GM12874 (cell line): ENCODE data around the gene CHST8.

Source experiments
- TF ChIP-seq, protein P1 (sequence below): IDR thresholded peaks from 2 replicates; pipeline ENCODE4 v1.5.1; 2011; ENCODE audit warnings: low read depth, mild to moderate bottlenecking, control low read depth, low read length, moderate library complexity; ENCODE audit not compliant: insufficient read depth

The CHST8 gene

DNA sequence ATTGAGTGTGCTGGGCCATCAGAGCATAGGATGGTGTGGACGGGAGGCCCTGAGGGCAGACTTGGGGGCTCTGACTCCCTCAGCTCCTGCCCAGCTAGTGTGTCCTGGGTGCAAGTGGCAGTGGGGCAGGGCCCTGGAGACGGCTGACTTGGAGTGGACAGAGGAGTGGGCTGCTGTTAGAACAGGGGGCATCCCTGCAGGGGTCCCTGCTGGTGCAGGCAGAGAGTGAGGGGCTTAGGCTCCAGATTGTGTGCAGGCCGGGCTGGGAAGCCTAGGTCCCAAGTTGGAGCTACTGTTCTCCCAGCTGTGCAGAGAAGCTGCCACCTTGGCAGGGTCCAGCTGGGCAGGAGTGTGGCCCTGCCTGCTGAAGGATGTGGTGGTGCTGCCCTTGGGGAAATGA, 183.6 kb downstream of the CHST8 start:
- TF ChIP-seq, protein P1, sequence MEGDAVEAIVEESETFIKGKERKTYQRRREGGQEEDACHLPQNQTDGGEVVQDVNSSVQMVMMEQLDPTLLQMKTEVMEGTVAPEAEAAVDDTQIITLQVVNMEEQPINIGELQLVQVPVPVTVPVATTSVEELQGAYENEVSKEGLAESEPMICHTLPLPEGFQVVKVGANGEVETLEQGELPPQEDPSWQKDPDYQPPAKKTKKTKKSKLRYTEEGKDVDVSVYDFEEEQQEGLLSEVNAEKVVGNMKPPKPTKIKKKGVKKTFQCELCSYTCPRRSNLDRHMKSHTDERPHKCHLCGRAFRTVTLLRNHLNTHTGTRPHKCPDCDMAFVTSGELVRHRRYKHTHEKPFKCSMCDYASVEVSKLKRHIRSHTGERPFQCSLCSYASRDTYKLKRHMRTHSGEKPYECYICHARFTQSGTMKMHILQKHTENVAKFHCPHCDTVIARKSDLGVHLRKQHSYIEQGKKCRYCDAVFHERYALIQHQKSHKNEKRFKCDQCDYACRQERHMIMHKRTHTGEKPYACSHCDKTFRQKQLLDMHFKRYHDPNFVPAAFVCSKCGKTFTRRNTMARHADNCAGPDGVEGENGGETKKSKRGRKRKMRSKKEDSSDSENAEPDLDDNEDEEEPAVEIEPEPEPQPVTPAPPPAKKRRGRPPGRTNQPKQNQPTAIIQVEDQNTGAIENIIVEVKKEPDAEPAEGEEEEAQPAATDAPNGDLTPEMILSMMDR = no peak

- TF ChIP-seq, protein P1 = no peak
These were observed 184.2 kb downstream of the CHST8 start for GRCh38 chr19:33805840-33806433.

DNA sequence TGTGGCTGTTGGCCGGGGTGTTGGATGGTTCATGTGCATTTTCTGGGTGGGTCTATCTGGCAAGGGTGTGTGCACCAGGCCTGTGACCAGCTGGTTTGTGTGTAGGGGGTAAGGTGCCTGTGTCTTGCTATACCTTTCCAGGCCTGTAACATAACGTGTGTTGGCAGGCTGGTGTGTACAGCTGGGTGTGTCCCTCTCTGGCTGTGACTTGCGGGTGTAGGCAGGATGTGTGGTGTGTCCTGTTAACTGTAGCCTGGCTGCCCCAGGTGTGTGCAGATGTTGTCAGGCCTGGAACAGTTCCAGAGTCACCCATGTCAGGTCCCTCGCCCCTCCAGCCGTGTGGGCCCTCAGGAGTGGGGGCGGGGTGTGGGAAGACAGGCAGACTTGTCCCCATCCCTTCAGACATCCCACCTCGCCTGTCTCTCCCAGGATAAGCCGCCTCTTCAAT, 184.7 kb downstream of the CHST8 start:
- TF ChIP-seq, protein P1 = no peak

DNA sequence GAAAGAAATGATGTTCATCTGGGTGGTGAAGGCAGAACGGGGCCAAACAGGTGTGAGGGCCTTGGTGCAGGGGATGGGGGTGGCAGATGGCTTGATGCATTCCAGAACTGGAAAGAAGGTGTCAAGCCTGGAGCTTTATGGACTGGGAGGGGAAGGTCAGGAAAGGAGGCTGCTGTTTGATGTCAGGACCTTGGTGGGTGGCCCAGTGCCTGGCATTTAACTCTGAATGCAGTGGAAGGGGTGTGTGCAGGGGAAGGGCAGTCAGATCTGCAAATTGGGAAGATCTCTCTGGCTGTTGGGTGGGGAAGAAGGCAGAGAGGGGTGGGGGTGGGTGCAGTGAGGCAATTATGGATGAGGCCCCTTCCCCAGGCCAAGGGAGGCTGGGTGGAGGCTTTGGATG, 186.6 kb downstream of the CHST8 start:
- TF ChIP-seq, protein P1 = no peak

DNA sequence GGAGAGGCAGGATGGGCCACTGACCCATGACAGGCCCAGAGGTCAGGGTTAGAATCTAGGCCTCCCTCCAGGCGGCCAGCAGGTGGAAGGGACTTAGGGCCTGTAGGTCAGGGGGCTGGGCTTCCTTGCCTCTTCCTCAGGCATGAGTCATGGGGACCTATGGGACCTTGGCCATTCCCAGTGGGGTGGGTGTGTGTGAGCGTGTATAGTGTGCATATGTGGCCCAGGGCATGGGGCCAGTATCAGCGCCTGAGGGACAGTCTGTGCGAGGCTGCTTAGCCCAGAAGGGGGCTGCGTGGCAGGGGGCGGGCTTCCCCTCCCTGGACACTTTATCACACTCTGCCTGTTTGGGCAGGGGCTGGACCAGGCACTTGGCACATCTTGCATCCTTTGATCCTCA, 188.2 kb downstream of the CHST8 start:
- TF ChIP-seq, protein P1 = no peak

- TF ChIP-seq, protein P1 = no peak
These were observed 189.1 kb downstream of the CHST8 start for GRCh38 chr19:33810821-33811220.

DNA sequence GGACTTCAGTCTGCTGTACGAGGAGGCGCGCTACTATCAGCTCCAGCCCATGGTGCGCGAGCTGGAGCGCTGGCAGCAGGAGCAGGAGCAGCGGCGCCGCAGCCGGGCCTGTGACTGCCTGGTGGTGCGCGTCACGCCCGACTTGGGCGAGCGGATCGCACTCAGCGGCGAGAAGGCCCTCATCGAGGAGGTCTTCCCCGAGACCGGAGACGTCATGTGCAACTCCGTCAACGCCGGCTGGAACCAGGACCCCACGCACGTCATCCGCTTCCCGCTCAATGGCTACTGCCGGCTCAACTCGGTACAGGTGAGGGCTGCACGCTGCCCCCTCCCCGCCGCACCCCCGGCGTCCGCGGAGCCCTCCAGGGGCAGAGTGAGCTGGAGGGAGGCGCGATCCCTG, 189.5 kb downstream of the CHST8 start:
- TF ChIP-seq, protein P1 = no peak
